Measurements from ENCODE around the gene A2ML1.
"Not testable (repeated sequence)": the region's sequence is repeated elsewhere in the genome, so short reads cannot be mapped to it uniquely, and the experiment has no call there.

Gene A2ML1

DNA sequence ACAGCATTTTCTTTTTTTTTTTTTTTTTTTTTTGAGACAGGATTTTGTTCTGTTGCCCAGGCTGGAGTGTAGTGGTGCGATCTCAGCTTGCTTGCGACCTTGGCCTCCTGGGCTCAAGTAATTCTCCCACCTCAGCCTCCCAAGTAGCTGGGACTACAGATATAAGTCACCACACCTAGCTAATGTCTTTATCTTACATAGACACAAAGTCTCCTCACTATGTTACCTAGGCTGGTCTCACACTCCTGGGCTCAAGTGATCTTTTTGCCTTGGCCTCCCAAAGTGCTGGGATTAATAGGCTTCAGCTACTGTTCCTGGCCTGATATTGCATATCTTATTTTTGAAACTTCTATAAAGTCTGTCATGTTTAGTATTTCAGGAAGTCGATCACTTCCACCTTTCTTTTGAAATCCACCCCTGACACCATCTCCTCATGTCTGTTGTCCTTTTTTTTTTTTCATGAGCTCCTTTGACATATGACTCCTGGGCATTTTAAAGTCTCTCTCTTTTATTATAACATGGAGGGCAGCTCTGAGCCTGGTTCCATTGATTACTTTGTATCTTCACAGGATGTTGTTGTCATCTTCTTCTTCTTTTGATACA, 5.9 kb upstream of the A2ML1 start:
- no peaks in the 10 kb centered on the region for H3K27me3 ChIP-seq (ENCODE audit: control insufficient read depth, insufficient read depth, low read length)
- H3K36me3 ChIP-seq (ENCODE audit: control insufficient read depth, insufficient read depth, low read length): no peaks in the 10 kb centered on the region
- WGBS (ENCODE audit: insufficient coverage, insufficient read length): no CpG with 5 or more reads among the region's 3 CpGs
- no peak overlapping the region for H3K27ac ChIP-seq (ENCODE audit: low read length)
- H3K4me1 ChIP-seq (ENCODE audit: control insufficient read depth, insufficient read depth, low read length): peaks cover 3% of the 10 kb centered on the region; the same call in 1 of the 2 replicates
- H3K9me3 ChIP-seq (ENCODE audit: control insufficient read depth, insufficient read depth, low read length): no peaks in the 10 kb centered on the region
- no peak for DNase-seq (ENCODE audit: low read depth, low spot score)
- no peak overlapping the region for H3K4me3 ChIP-seq (ENCODE audit: low read length)

DNA sequence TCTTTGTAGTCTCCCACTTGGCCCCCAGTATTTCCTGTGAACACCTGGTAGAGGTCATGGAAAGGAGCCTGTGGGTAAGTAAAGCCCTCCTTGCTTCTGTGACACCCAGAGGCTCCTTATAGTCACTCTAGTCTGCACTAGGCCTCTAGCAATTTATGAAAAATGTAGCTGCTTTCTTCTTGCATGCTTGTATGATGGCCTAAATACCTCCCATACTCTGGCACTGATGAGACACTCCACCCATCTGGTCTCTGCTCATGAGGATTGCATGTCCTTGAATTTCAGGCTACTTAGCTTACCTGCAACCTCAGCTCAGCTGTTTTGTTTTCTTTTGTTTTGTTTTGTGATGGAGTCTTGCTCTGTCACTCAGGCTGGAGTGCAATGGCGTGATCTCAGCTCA, 4.6 kb upstream of the A2ML1 start:
- no peak for DNase-seq (ENCODE audit: low read depth, low spot score)
- no peak overlapping the region for H3K4me3 ChIP-seq (ENCODE audit: low read length)
- no peaks in the 10 kb centered on the region for H3K9me3 ChIP-seq (ENCODE audit: control insufficient read depth, insufficient read depth, low read length)
- H3K4me1 ChIP-seq (ENCODE audit: control insufficient read depth, insufficient read depth, low read length): peaks cover 6% of the 10 kb centered on the region; the same call in 1 of the 2 replicates
- WGBS (ENCODE audit: insufficient coverage, insufficient read length): no CpG with 5 or more reads among the region's 1 CpG
- H3K27me3 ChIP-seq (ENCODE audit: control insufficient read depth, insufficient read depth, low read length): no peaks in the 10 kb centered on the region
- no peak overlapping the region for H3K27ac ChIP-seq (ENCODE audit: low read length)
- no peaks in the 10 kb centered on the region for H3K36me3 ChIP-seq (ENCODE audit: control insufficient read depth, insufficient read depth, low read length)

DNA sequence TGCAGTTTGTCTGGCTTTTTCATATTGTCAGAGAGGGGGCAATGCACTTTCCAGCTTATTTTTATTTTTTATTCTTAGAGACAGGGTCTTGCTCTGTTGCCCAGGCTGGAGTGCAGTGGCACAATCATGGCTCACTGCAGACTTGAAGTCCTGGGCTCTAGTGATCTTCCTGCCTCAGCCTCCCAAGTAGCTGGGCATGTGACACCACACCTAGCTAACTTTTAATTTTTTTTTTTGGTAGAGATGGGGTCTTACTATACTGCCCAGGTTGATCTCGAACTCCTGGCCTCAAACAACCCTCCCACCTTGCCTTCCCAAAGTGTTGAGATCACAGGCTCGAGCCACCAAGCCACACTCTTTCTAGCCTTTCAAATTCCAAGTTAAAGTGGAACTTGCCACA, 3.9 kb upstream of the A2ML1 start:
- H3K4me1 ChIP-seq (ENCODE audit: control insufficient read depth, insufficient read depth, low read length): peaks cover 7% of the 10 kb centered on the region; the same call in 1 of the 2 replicates
- no CpG with 5 or more reads among the region's 2 CpGs for whole genome bisulfite sequencing (ENCODE audit: insufficient coverage, insufficient read length)
- DNase-seq (ENCODE audit: low read depth, low spot score): no peak
- H3K27me3 ChIP-seq (ENCODE audit: control insufficient read depth, insufficient read depth, low read length): no peaks in the 10 kb centered on the region
- no peak overlapping the region for H3K4me3 ChIP-seq (ENCODE audit: low read length)
- H3K9me3 ChIP-seq (ENCODE audit: control insufficient read depth, insufficient read depth, low read length): no peaks in the 10 kb centered on the region
- H3K36me3 ChIP-seq (ENCODE audit: control insufficient read depth, insufficient read depth, low read length): no peaks in the 10 kb centered on the region
- no peak overlapping the region for H3K27ac ChIP-seq (ENCODE audit: low read length)

- Histone ChIP-seq H3K36me3 (ENCODE audit: control insufficient read depth, insufficient read depth, low read length) (no peaks in the 10 kb centered on the region), H3K4me3 (ENCODE audit: low read length) (no peak overlapping the region), H3K27me3 (ENCODE audit: control insufficient read depth, insufficient read depth, low read length) (no peaks in the 10 kb centered on the region), H3K27ac (ENCODE audit: low read length) (no peak overlapping the region), H3K9me3 (ENCODE audit: control insufficient read depth, insufficient read depth, low read length) (no peaks in the 10 kb centered on the region), H3K4me1 (ENCODE audit: control insufficient read depth, insufficient read depth, low read length) (peaks cover 5% of the 10 kb centered on the region; the same call in 1 of the 2 replicates)
- no peak for DNase-seq (ENCODE audit: low read depth, low spot score)
- no CpG with 5 or more reads among the region's 5 CpGs for WGBS (ENCODE audit: insufficient coverage, insufficient read length)
Observed at GRCh38 chr12:8819666-8819980, 2.8 kb upstream of the A2ML1 start.

DNA sequence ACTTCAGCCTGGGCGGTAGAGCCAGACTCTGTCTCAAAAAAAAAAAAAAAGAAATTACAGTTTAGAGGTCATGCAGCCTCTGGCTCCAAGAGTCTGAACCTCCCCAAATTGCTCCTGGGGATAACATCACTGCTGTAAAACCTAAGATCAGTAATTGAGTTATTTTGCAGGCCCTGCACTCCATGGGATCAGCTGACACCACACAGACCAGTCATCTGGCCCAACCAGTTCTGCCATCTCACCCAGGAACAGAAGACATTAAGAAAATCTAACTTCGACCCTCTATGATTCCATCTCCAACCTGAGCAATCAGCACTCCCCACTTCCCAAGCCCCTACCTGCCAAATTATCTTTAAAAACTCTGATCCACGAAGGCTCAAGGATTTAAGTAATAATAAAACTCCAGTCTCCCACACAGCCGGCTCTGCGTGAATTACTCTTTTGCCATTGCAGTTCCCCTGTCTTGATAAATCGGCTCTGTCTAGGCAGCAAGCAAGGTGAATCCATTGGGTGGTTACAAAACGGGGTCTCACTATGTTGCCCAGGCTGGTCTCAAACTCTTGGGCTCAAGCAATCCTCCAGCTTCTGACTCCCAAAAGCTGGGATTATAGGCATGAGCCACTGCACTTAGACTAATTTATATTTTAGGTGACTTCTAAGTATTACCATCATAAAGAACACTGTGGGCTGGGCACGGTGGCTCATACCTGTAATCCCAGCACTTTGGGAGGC, 1.6 kb upstream of the A2ML1 start:
- H3K4me1 ChIP-seq (ENCODE audit: control insufficient read depth, insufficient read depth, low read length); H3K27me3 ChIP-seq (ENCODE audit: control insufficient read depth, insufficient read depth, low read length); H3K4me3 ChIP-seq (ENCODE audit: low read length); DNase-seq (ENCODE audit: low read depth, low spot score); H3K27ac ChIP-seq (ENCODE audit: low read length); H3K9me3 ChIP-seq (ENCODE audit: control insufficient read depth, insufficient read depth, low read length); H3K36me3 ChIP-seq (ENCODE audit: control insufficient read depth, insufficient read depth, low read length): not testable (repeated sequence)
- no CpG with 5 or more reads among the region's 8 CpGs for WGBS (ENCODE audit: insufficient coverage, insufficient read length)

GRCh38 chr12:8821591-8821990, 830 bp upstream of the A2ML1 start:
- H3K9me3 ChIP-seq (ENCODE audit: control insufficient read depth, insufficient read depth, low read length): no peaks in the 10 kb centered on the region
- no peak for DNase-seq (ENCODE audit: low read depth, low spot score)
- no peak overlapping the region for H3K4me3 ChIP-seq (ENCODE audit: low read length)
- WGBS (ENCODE audit: insufficient coverage, insufficient read length): no CpG with 5 or more reads among the region's 3 CpGs
- H3K36me3 ChIP-seq (ENCODE audit: control insufficient read depth, insufficient read depth, low read length): no peaks in the 10 kb centered on the region
- peaks cover 5% of the 10 kb centered on the region; the same call in 1 of the 2 replicates for H3K4me1 ChIP-seq (ENCODE audit: control insufficient read depth, insufficient read depth, low read length)
- H3K27ac ChIP-seq (ENCODE audit: low read length): no peak overlapping the region
- no peaks in the 10 kb centered on the region for H3K27me3 ChIP-seq (ENCODE audit: control insufficient read depth, insufficient read depth, low read length)

DNA sequence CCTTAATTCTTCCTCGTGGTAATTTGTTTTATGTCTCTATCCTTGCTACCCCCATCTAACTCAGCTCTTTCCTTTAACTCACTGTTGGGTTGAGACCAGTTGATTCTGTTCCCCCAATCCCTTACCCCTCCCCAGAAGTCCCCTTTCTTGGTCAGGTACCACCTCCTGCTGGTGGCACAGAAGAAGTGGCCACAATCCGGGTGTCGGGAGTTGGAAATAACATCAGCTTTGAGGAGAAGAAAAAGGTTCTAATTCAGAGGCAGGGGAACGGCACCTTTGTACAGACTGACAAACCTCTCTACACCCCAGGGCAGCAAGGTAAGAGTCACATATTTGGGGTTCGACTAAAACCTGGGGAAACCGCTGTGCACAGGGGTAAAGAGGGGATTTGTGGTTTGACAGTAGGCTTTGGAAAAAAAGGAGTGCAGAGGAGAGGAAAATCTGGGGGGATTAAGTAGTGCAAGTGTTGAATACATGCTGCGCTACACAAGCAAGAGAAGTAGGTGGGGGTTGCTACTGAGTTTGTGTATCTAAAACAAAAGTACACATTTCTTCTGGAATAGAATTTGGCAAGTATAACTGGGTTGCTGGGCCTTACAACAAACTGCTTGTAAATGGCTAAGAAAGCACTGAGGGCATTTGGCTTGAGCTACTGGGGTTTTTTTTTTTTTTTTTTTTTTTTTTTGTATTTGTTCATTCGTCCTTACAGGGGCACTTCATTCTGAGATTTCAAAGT, 1.3 kb downstream of the A2ML1 start:
- Histone ChIP-seq H3K27me3 (ENCODE audit: control insufficient read depth, insufficient read depth, low read length) (no peaks in the 10 kb centered on the region), H3K36me3 (ENCODE audit: control insufficient read depth, insufficient read depth, low read length) (no peaks in the 10 kb centered on the region), H3K9me3 (ENCODE audit: control insufficient read depth, insufficient read depth, low read length) (no peaks in the 10 kb centered on the region), H3K4me1 (ENCODE audit: control insufficient read depth, insufficient read depth, low read length) (peaks cover 8% of the 10 kb centered on the region; the same call in 1 of the 2 replicates), H3K27ac (ENCODE audit: low read length) (no peak overlapping the region), H3K4me3 (ENCODE audit: low read length) (no peak overlapping the region; the same call in 1 of the 2 replicates)
- peak; percentile 84 for DNase-seq (ENCODE audit: low read depth, low spot score)
- no CpG with 5 or more reads among the region's 8 CpGs for WGBS (ENCODE audit: insufficient coverage, insufficient read length)

DNA sequence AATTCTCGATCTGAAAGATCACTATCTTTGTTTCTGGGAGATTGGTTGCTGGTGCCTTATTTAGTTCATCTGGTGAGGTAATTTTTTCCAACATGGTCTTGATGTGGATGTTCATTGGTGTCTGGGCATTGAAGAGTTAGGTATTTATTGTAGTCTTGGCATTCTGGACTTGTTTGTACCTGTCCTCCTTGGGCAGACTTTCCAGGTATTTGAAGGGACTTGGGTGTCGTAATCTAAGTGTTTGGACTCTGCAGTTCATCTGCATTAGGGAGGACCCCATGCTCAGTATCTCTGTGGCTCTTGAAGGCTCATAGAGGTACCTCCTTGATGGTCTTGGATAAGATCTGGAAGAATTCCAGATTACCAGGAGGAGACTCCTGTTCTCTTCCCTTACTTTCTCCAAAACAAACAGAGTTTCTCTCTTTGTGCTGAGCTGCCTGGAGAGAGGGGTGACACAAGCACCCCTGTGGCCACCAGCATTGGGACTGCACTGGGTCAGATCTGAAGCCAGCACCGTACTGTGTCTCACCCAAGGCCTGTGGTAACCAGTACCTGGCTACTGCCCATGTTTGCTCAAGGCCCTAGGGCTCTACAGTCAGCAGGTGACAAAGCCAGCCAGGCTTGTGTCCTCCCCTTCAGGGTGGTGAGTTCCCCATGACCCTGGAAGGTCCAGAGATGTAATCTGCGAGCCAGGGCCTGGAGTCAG, 5.3 kb downstream of the A2ML1 start:
- H3K36me3 ChIP-seq (ENCODE audit: control insufficient read depth, insufficient read depth, low read length): no peaks in the 10 kb centered on the region
- no CpG with 5 or more reads among the region's 4 CpGs for WGBS (ENCODE audit: insufficient coverage, insufficient read length)
- peaks cover 8% of the 10 kb centered on the region; the same call in 1 of the 2 replicates for H3K4me1 ChIP-seq (ENCODE audit: control insufficient read depth, insufficient read depth, low read length)
- no peak for DNase-seq (ENCODE audit: low read depth, low spot score)
- H3K27me3 ChIP-seq (ENCODE audit: control insufficient read depth, insufficient read depth, low read length): no peaks in the 10 kb centered on the region
- no peak overlapping the region for H3K27ac ChIP-seq (ENCODE audit: low read length)
- H3K4me3 ChIP-seq (ENCODE audit: low read length): no peak overlapping the region
- no peaks in the 10 kb centered on the region for H3K9me3 ChIP-seq (ENCODE audit: control insufficient read depth, insufficient read depth, low read length)

DNA sequence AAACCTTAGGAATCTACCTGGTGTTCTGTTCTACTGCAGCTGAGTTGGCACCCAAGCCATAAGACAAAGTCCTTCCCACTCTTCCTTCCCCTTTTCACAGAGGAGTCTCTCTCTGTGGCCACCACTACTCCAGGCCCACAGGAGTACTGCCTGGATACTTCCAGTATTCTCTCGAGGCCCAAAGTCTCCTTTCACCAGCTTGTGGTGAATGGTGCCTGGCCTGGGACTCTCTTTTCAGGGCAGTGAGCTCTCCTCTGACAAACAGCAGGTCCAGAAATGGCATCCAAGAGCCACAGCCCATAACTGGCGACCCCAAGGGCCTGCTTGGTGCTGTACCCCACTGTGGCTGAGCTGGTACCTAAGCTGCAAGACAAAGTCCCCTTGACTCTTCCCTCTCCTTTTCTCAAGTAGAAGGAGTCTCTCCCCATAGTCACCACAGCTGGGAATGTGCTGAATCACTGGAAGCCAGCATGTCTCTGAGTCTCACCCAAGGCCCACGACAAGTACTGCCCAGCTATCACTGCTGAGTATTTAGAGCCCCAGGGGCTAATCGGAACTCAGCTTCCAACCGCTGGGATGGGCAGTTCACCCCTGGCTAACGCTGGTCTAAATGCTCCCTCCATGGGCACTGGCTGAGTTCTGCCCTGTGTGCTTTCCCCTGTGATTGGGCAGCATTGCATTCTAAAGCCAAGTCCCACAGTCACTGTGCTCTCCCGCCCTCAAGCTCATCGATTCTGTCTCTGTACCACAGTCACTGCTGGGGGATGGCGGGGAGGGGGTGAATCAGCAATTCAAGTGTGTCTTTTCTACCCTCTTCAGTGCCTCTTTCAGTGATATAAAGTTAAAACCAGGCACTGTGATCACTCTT, 6.1 kb downstream of the A2ML1 start:
- WGBS (ENCODE audit: insufficient coverage, insufficient read length): no CpG with 5 or more reads among the region's 9 CpGs
- H3K27me3 ChIP-seq (ENCODE audit: control insufficient read depth, insufficient read depth, low read length): no peaks in the 10 kb centered on the region
- no peak overlapping the region for H3K27ac ChIP-seq (ENCODE audit: low read length)
- H3K4me1 ChIP-seq (ENCODE audit: control insufficient read depth, insufficient read depth, low read length): peaks cover 7% of the 10 kb centered on the region; the same call in 1 of the 2 replicates
- H3K9me3 ChIP-seq (ENCODE audit: control insufficient read depth, insufficient read depth, low read length): no peaks in the 10 kb centered on the region
- no peak overlapping the region for H3K4me3 ChIP-seq (ENCODE audit: low read length)
- no peak for DNase-seq (ENCODE audit: low read depth, low spot score)
- no peaks in the 10 kb centered on the region for H3K36me3 ChIP-seq (ENCODE audit: control insufficient read depth, insufficient read depth, low read length)
